ENCODE results near the gene FUT9.

The FUT9 gene

DNA sequence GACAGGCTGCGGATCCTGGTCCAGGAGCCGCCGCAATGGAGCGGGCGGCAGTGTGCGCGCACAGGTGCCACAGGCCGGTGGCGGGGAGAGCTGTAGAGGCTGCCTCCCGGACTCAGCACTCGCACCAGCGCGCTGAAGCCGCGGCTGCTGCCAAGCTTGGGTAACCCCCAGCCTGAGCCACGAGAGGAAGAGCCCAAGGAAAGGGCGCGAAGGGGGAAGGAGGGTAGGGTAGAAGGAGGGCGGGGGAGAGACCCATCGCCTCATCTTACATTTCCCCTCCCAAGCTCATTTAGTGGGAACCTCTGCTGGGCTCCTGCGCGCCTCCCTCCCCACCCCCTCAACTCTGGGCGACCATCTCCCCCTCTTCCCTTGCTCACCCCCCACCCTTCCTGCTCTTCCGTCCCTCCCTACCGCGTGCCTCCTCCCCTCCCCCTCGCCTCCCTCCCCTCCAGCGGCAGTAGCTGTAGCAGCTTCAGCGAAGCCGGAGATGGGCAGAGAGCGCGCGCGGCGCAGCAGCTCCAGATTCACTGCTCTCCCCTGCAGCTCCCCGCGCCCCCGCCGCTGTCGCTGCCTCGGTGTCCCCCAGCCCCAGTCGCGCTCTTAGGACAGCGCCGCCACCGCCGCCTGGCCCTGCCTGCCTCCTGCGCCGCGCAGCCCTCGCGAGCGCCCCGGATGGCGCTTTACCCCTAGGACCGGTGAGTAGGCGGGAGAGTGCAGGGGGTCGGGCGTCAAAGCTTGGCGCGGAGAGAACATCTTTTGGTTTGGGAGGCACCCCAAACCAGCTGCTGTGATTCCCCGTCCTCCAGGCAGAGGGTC, at the start of gene FUT9:
FUT9 (plus strand) TSS at position 457 of the 816 bp plus-strand sequence. CDS start 187,182 bp downstream, outside the sequence.
- no peak for DNase-seq

DNA sequence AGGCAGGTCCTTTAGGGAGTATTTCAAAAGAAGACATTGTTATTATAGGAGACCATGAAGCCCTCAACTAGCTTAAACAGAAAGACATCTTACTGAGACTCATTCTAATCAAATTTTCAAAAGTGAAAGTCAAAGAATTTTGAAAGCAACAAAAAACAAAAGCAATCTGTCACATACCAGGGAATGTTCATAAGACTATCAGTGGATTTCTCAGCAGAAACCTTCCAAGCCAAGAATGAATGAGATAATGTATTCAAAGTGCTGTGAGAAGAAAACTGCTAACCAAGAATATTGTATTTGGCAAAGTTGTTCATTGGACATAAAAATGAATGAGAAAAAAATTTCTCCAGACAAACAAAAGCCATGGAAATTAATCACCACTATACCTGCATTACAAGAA, 48.2 kb upstream of the FUT9 start:
- DNase-seq = no peak

DNA sequence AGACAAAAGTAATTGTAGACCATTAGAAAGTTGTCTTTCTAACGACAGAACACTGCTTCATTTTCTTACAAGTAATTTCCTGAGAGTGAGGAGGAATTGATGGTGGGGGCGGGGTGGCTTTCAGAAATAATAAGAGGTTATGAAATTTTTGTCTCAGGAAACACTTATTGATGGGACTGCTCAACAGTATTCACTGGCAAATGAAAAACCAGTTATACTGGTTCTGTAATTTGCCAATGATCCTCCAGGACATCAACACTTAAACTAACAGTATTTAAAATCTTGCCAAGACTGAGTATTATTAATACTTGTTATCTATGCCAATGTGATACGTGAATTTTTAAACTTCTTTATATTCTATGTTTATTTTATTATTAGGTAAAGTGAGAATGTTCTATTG, 41.8 kb upstream of the FUT9 start:
- no peak for DNase-seq

DNA sequence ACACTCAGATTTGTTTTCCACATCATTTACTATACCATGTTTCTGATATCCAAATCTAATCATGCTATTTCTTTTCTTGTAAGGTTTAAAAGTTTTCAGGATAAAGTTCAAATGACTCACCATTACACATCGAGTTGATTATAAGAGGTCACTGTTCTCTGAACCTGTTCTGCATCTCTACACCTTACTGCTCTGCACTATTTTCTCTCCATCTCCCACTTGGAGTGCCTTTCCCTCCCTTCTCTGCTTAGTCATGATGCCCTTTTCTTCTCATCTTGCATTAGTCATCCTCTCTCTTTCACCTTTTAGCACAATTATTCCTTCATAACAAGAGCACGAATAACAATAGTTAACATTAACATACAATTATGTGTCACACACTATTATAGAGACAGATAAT, 37.5 kb upstream of the FUT9 start:
- no peak for DNase-seq

DNA sequence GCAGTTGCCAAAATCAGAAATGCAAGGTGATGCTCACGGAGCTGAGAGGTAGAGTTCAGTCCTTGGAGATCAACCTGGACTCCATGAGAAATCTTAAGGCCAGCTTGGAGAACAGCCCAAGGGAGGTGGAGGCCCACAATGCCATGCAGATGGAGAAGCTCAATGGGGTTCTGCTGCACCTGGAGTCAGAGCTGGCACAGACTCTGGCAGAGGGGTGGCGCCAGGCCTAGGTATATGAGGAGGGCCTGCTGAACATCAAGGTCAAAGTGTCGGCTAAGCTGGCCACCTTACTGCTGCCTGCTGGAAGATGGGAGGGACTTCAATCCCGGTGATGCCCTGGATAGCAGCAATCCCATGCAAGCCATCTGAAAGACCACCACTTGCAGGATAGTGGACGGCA, 23.9 kb upstream of the FUT9 start:
- no peak for DNase-seq

DNA sequence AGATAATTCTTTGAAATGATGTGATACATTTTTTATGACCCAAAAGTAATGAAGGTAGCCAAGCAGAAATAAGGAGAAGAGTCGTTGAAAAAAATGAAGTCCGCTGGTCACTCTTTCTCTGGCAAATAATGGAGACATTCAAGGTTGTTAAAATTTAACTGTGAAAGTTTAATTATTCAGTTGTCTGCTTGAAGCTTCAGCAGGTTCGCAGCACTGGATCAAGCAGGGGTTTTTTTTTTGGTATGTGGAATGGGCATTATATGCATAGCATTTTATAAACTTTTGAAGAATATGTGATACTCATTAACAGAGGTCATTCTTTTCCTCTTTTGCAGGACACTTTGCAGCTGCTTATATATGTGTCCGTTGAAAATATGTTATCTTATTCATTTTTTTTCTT, 21.6 kb upstream of the FUT9 start:
- no peak for DNase-seq

DNA sequence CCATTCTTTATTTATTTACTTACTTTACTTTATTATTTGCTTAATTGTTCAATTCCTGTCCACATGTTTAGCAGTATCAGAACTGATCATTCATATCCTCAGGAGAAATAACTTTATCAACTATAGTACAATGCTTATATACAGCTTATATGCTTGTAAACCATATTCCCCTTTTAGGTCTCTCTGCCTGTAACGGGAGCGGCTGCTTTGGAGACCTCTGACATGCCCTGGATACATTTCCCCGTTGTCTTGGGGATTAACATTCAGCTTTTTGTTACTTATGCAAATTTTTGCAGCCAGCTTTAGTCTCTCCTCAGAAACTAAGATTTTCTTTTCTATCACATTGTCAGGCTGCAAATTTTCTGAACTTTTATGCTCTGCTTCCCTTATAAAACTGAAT, 17.6 kb upstream of the FUT9 start:
- no peak for DNase-seq

DNA sequence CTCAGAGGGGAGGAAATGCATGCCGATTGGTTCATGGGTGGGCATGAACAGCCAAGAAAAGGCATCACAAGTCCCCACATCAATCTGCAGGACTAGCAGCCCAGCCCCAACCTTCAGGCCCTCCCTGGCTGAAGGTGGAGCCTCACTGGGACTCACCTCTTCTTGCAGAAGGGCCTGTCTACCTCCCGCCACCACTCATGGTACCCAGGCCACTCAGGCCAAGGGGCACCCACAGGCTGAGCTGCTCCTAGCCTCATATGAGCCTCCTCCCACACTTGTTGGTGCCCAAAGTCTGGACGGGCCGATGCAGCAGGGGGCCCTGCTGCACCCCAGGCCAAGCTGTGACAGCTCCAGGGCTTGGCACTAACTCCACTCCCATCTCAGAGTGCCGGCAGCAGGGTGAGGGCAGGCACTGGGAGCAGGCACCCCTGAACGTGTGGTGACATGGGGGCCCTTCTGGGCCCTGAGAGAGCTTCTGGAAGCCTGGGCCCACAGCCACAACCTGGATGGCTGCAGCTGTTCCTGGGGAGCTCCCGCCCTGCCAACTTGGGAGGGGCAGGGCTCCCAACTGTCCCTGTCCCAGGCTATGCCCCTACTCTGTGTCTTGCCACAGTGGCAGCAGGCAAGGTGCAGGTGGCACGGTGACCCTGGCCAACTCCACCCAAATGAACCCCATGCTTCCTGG, 13.7 kb upstream of the FUT9 start:
- no peak for DNase-seq

DNA sequence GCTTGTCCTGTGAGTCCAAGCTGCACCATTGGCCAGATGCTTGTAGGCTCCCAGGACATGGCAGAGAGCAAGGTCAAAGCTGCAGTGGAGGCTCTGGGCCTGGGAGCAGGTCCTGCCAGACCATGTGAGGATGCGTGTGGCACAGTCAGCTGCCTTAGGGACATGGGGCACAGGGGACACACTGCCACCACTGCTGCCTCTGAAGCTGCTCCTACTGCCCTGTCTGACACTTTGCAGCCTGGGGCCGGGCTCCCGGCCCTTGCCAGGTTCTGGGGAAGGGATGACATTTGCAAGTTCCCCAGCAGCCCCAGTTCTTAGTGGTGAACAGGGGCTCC, 13.2 kb upstream of the FUT9 start:
- no peak for DNase-seq

DNA sequence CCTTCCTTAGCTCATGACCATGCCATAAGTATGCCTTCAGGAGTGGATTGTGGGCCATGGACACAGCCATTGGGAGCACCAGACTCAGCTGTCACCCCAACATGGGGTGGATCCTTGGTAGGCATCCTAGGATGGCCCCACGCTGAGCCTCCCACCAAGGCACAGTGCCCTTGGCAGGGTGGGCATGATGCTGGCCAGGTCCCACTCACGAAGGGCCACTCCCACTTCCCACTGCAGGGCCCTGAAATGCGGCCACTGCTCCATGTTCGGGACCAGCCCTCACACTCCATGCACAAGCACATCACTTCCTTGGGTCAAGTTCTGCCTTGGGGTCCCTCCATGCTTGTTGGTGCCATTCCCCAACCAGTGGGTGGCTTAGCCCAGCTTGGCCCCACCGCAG, 12.9 kb upstream of the FUT9 start:
- DNase-seq = no peak

DNA sequence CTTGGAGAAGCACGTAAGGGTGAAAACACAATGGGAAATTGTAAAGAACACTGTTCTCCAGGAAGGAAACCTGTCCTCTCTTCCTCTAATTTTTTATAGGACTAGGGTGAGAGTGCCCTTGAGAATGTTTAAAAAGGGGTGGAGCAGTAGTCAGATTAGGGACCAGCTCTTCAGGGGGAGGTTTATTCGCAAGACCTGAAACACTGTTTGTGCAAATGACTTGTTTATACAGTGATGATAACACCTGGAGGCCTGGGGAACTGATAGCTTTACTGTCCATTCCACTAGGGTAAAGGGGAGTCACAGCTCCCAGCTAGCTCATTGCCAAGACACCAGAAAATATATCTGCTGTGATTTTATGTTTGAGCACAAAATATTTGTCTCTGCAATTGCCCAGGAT, 8.1 kb upstream of the FUT9 start:
- DNase-seq = no peak

DNA sequence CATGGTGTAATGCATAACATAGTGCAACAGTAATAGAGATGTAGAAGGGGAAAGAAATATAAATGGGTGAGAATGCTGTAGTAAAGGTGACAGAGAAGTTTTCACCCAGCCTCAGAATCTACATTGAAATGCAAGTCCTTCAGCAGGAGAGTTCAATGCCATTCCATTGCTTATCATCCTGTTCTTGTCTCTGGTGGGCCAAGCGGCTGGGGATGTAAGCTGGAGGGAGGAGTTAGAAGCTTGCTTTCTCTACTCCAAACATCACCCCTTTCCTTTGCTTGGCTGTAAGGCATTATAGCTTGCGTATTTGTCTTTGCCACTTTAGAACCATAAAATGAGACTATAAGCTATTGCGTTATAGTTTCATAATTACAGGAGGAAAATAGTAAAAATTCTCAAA, 2.2 kb upstream of the FUT9 start:
- DNase-seq = no peak

DNA sequence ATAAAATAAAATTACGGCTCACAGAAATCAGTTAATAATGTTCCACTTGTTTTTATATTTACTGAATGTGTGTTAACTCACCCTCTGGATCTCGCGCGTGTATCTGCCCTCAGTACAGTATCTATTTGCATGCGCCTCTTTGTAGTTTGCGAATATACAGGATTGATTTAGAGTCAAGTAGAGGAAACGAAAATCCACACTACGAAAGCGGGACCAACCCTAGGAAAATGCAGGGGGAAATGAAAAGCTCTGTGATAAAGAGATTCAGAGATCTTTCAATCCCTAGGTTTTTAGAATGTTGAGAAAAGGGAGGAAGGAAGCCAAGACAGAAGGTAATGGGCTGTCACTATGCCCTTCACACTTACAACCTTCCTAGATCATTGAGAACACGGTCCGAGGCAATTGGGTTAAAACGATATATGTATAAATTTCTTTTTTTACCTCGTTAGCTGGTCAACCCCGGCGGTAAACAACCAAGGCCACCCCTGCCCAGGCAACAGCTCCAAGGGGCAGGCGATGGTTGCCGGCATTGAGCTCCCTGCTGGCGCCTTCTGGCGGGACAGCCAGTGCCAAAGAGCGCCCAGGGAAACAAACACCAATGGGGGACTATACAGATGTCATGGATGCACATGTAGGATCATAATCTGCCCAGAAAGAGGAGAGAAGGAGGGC, 792 bp upstream of the FUT9 start:
- no peak for DNase-seq

DNA sequence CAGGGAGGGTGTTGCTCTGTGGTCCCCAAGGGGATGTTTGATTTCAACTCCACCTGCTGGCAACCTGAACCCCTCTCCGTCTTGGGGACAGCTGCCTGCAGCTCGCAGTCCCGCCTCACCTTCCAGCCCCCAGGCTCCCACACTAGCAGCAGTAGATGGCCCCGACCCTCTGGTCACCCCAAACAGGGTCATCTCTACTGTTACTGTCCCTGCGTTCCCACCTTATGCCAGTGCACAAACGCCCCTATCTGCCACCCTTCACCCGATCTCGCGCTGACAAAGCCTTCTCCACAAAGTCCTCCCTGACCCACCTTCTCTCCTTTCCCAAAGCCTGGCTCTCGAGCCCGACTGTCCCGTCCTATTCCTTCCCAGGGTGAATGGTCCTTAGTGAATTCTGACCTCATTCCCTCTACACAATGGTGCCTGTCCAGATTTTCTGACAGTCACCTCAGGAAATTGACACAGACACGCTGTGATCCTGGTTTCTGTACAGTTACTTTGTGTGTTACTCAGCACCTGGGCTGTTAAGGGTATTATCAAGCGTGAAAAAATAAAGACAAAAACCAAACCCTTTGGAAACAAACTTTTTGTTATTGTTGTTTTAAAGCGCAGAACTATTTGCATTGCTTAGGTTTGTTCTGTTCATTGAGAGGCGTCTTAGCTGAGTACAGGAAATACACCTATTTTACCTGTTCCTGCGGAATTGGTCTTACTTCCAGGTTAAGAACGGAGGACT, 728 bp downstream of the FUT9 start:
- DNase-seq = no peak

DNA sequence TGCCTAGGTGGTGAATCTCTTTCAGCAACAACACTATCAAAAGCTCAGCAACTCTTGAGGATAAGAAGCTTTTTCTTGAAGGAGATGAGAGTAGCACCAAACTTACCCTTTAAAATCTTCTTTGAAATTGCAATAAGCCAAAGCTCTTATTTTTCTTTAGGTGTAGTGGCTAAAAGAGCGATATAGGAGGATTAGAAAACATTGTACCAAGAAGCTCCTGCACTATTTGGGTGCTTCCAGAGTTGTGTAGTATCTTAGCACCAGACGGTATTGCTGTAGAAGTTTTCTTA, 1.2 kb downstream of the FUT9 start:
- no peak for DNase-seq

DNA sequence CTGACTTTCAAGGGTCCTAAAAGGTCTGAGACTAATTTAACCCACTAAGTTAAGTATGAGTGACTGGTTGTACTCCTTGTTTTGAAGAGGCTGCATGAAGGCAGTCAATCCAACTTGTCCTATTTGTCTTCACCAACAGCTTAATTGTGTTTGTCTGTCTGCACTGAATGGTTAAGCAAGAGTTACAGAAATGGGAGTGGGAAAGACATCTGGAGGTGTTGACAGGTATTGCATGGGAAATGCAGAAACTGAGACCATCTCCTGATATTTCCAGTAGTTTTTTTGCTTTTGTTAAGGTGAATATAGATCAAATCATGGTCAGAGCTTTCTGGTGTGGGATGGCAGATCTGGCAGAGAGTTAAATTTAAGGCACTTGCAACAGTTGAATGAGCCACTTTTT, 6.5 kb downstream of the FUT9 start:
- DNase-seq = no peak

DNA sequence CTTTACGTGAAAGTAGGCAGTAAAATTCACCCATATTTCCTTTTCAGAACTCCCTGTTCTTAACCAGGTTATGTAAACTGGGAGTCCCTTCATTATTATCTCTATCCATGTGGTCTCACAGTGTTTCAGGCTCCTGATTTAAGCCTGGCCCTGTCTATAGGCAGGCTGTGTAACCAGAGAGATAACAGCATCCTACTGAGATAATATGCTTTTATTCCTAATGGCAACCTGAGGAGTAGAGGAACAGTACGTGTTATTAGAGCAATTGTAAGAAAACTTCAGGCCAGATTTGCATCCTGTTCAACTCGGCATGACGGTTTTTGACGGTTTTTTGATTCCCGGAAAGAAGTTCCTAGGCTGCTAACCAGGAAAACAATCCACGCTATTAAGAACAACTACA, 16.9 kb downstream of the FUT9 start:
- no peak for DNase-seq

DNA sequence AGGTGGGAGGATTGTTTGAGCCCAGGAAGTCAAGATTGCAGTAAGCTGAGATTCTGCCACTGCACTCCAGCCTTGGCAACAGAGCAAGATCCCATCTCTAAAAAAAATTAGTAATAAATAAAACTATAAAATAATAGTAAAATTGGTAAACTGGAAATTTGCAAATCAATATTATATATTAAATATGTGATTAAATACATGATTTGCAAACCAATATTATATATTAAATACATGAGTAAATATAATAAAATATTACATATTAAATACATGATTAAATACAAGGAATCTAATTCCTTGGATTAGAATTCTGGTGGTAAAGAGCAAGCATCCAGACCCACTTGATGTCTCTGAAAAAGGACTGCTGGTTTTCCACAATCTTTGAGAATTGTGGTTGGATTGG, 35.8 kb downstream of the FUT9 start:
- DNase-seq = no peak

DNA sequence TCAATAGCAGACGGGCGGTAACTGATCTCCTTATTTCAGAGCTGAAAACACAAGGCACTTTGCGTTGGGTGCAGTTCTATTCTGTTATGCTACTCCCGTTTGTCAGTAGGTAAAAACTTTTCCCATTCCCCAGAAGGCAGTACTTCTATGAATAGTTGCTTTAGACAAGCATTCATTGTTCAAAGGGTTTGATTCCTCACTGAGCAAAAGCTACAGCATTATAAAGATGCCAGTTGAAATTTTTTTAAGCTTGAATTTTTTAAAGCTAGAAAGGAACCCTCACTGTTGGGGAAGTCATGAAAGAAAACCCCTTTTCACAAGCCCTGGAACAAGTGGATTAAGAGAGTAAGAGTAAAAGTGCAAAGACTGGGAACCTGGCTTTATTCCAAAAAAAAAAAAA, 42.3 kb downstream of the FUT9 start:
- no peak for DNase-seq

DNA sequence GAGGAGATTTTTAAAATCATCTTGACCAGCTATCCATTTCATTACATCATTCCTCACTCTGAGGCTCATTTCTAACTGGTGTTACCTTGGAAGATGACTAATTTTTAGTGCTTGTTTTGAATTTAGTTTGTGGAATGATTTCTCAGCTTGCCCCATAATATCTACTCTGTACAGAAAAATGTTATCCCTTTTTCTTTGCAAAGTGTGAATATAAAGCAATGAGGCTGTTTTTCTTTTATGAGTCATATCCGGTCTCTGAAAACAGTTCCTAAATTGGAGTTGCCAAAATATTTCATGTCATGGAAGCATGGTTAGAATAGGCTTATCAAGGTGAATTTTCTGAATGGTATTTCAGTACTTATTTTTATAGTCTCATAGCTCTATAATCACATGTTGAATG, 43.8 kb downstream of the FUT9 start:
- no peak for DNase-seq

DNA sequence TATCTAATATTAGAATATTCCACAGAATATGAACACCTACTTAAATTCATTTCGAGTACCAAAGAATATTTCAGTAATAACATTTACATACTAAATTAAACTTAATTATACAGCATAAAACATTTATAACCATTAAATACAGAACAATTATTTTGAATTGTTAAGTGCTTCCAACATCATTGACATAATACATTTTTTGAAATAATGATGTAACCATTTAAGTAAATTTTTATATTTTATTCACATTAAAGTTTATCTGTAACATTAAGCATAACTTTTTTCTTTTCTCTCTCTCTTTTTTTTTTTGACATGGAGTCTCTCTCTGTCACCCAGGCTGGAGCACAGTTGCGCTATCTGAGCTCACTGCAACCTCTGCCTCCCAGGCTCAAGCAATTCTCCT, 44.5 kb downstream of the FUT9 start:
- DNase-seq = no peak

DNA sequence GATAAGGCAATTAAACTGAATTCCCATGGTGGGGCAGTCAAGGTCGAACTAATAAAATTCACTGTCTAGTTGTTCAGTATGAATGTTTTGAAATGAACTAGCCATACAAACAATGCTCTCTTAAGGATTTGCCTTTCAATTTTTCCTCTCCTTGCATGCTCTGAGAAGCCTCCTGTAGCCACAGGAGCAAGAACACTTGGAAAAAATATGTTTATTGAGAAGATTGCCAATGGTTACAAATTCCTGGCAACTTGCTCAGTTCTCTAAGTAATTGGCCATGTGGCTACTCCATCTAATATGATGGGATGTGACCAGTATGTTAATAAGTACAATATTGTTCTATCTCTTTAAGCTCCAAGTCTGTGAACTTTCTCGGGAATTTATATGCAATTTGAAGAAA, 49.4 kb downstream of the FUT9 start:
- DNase-seq = no peak

DNA sequence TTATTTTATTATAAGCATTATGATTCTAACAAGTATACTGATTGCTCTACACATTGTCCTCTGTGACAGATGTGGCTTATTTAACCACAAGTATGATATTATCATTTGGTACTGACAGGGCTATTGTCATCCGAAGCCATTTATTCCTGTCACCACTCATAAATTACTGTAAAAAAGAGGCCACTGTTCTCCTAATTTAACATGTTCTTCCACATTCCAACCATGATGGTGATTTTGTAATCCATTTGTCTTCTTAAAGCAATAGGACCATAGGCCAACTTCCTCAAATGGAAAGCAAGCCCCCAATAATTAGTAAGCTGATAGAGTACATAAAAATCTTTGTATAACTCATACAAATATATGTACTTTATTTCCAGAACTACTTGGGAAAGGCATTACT, 50.6 kb downstream of the FUT9 start:
- no peak for DNase-seq

DNA sequence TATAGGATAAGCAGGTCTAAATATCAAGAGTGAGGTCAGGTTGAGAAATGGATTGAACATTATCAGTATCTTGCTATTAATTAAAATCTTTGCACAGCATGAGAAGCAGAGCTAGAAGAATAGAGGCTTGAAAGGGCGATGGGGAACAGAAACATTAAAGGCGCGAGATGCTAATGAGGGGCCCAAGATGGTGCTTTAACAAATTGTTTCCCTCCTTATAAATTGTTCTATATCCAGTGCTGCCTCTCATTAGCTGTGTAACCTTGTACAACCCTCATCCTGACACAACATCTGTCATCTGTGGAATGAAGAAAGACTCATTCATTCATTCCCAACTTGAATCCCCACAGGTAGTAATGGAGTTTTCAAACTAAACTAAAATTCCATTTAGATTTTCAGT, 57.8 kb downstream of the FUT9 start:
- no peak for DNase-seq

Data from bone marrow (tissue), 2 donors.